GM23248 (cell line): ENCODE results near the gene DENND4C. TPM values are rescaled to one million over a fixed set of nuclear protein-coding genes. Genes with fewer than 3 reads are reported as not detected.
"Not testable (repeated sequence)": the region's sequence is repeated elsewhere in the genome, so short reads cannot be mapped to it uniquely, and the experiment has no call there.

Experiments
- DNase-seq: peaks from one replicate; pipeline ENCODE4 v3.0.0-alpha.2; 2015
- H2AFZ ChIP-seq: fragments of 200-600 bp; sonication (generic); 2 replicates; pipeline ENCODE4 v1.6.1; 2016; ENCODE audit warnings: antibody characterized with exemption
- H3F3A ChIP-seq: fragments of 200-600 bp; sonication (generic); 2 replicates; pipeline ENCODE4 v1.6.1; 2016; ENCODE audit warnings: mild to moderate bottlenecking, antibody characterized with exemption, mixed run types; ENCODE audit not compliant: insufficient read depth
- H3K27ac ChIP-seq: fragments of 200-600 bp; sonication (generic); 2 replicates; pipeline ENCODE4 v1.5.1; 2016; ENCODE audit warnings: mild to moderate bottlenecking
- H3K27me3 ChIP-seq: fragments of 200-600 bp; sonication (generic); replicated peaks from 2 replicates; pipeline ENCODE4 v1.6.1; 2016; ENCODE audit warnings: mild to moderate bottlenecking; ENCODE audit not compliant: insufficient read depth
- H3K36me3 ChIP-seq: fragments of 200-600 bp; sonication (generic); 2 replicates; pipeline ENCODE4 v1.6.1; 2016; ENCODE audit warnings: low read depth, mild to moderate bottlenecking
- H3K4me1 ChIP-seq: fragments of 200-600 bp; sonication (generic); 2 replicates; pipeline ENCODE4 v1.6.1; 2016; ENCODE audit warnings: mild to moderate bottlenecking; ENCODE audit not compliant: insufficient read depth
- H3K4me2 ChIP-seq: fragments of 200-600 bp; sonication (generic); one replicate; pipeline ENCODE4 v1.6.1; 2016; ENCODE audit warnings: mild to moderate bottlenecking; ENCODE audit not compliant: unreplicated experiment
- H3K4me3 ChIP-seq: fragments of 200-600 bp; sonication (generic); 2 replicates; pipeline ENCODE4 v1.5.1; 2016; ENCODE audit warnings: mild to moderate bottlenecking
- H3K79me2 ChIP-seq: fragments of 200-600 bp; sonication (generic); 2 replicates; pipeline ENCODE4 v1.6.1; 2016; ENCODE audit warnings: mild to moderate bottlenecking; ENCODE audit not compliant: insufficient read depth
- H3K9ac ChIP-seq: fragments of 200-600 bp; sonication (generic); 2 replicates; pipeline ENCODE4 v1.6.1; 2016; ENCODE audit warnings: mild to moderate bottlenecking
- H3K9me2 ChIP-seq: fragments of 200-600 bp; sonication (generic); 2 replicates; pipeline ENCODE4 v1.6.1; 2016; ENCODE audit warnings: mixed run types, mild to moderate bottlenecking, moderate library complexity; ENCODE audit not compliant: insufficient read depth
- H3K9me3 ChIP-seq: fragments of 200-600 bp; sonication (generic); one replicate; pipeline ENCODE4 v1.6.1; 2017; ENCODE audit warnings: low read depth
- H4K20me1 ChIP-seq: fragments of 200-600 bp; sonication (generic); 2 replicates; pipeline ENCODE4 v1.6.0; 2016; ENCODE audit not compliant: insufficient read depth
- EZH2 ChIP-seq: fragments of 200-600 bp; sonication (generic); IDR thresholded peaks from 2 replicates; pipeline ENCODE4 v1.6.1; 2018; ENCODE audit warnings: antibody characterized with exemption, mild to moderate bottlenecking; ENCODE audit not compliant: insufficient read depth, poor library complexity, severe bottlenecking
- EZH2phosphoT487 ChIP-seq: fragments of 200-600 bp; sonication (generic); IDR thresholded peaks from 2 replicates; pipeline ENCODE4 v1.6.1; 2018; ENCODE audit warnings: antibody characterized with exemption, moderate library complexity, mild to moderate bottlenecking, low read depth; ENCODE audit not compliant: insufficient read depth
- WGBS, 2 experiments: methylation state at CpG; one replicate each; pipeline ENCODE4 v1.1.6; 2015 to 2017; ENCODE audit warnings: low lambda C conversion rate in 2 of 2, low coverage in 1 of 2; ENCODE audit errors: missing lambda C conversion rate in 2 of 2; 5-methylcytosine and 5-hydroxymethylcytosine counted together
- in situ Hi-C: fragments of 300-500 bp; cut with MboI; formaldehyde crosslinking; loops from 2 replicates; pipeline ENCODE4 v1.15.0; 2020
- polyA plus RNA-seq: library from polyadenylated mRNA; unstranded; fragments of >200 nt; fragmentation: Nextera tagmentation; extraction: Ambion mirVana; gene quantifications from 2 replicates; pipeline ENCODE4 v1.2.1, GENCODE V29; 2016
- total RNA-seq: library from RNA; depleted of rRNA; stranded (reverse); fragments of >200 nt; shearing (Covaris generic); gene quantifications from 2 replicates; pipeline ENCODE4 v1.2.3, GENCODE V29; 2014

DENND4C gene
- total and polyA plus RNA-seq, 2 experiments from 2014 or later: 11.8 to 28.9 TPM

- DNase-seq: no peak
- no peak overlapping the region for H3K4me2 ChIP-seq
- H3K79me2 ChIP-seq: no peaks in the 10 kb centered on the region
- no peaks in the 10 kb centered on the region for H3K36me3 ChIP-seq
- no peak for TF ChIP-seq EZH2
- TF ChIP-seq EZH2phosphoT487: no peak
- no peaks in the 10 kb centered on the region for H3K9me3 ChIP-seq
- WGBS, 2 experiments: 85% methylated on average over 6 of the region's 6 CpGs
- H3K27me3 ChIP-seq: no peaks in the 10 kb centered on the region
- in situ Hi-C loops: no loop called here
- H3K4me1 ChIP-seq: peaks cover 9% of the 10 kb centered on the region; the same call in 1 of the 2 replicates
- H3K27ac ChIP-seq: no peak overlapping the region
- no peak overlapping the region for H3K4me3 ChIP-seq
- H2AFZ ChIP-seq: no peak overlapping the region
- peaks cover 10% of the 10 kb centered on the region for H3F3A ChIP-seq
- H3K9me2 ChIP-seq: no peaks in the 10 kb centered on the region
- H4K20me1 ChIP-seq: no peaks in the 10 kb centered on the region
- no peak overlapping the region for H3K9ac ChIP-seq
These were observed 155.5 kb downstream of the DENND4C start for GRCh38 chr9:19385786-19386501.

- Histone ChIP-seq H3F3A (0 out of 2 replicates have a peak, but pooled peaks cover 7% of the 10 kb centered on the region), H3K9ac (no peak overlapping the region), H3K4me1 (peaks cover 6% of the 10 kb centered on the region; the same call in 1 of the 2 replicates), H3K27me3 (no peaks in the 10 kb centered on the region), H3K9me2 (no peaks in the 10 kb centered on the region), H3K36me3 (no peaks in the 10 kb centered on the region), H3K79me2 (no peaks in the 10 kb centered on the region), H4K20me1 (no peaks in the 10 kb centered on the region), H3K9me3 (no peaks in the 10 kb centered on the region), H3K4me3 (no peak overlapping the region), H3K27ac (no peak overlapping the region), H2AFZ (no peak overlapping the region), H3K4me2 (peak overlapping the region; percentile 26)
- in situ Hi-C loops: no loop called here
- DNase-seq: peak; percentile 35
- TF ChIP-seq EZH2phosphoT487: no peak
- TF ChIP-seq EZH2: no peak
- 52 to 54% methylated on average over 2 of the region's 2 CpGs for WGBS, 2 experiments
These were observed 156.1 kb downstream of the DENND4C start for GRCh38 chr9:19386502-19387044.

- Histone ChIP-seq H3K27me3 (no peaks in the 10 kb centered on the region), H3K4me2 (no peak overlapping the region), H3K9me2 (no peaks in the 10 kb centered on the region), H3K9ac (no peak overlapping the region), H3K36me3 (no peaks in the 10 kb centered on the region), H4K20me1 (no peaks in the 10 kb centered on the region), H3K79me2 (no peaks in the 10 kb centered on the region), H3K9me3 (no peaks in the 10 kb centered on the region), H2AFZ (no peak overlapping the region), H3K4me3 (no peak overlapping the region), H3K4me1 (peaks cover 6% of the 10 kb centered on the region; the same call in 1 of the 2 replicates), H3K27ac (no peak overlapping the region), H3F3A (no peaks in the 10 kb centered on the region)
- in situ Hi-C loops: no loop called here
- no peak for DNase-seq
- TF ChIP-seq EZH2: no peak
- TF ChIP-seq EZH2phosphoT487: no peak
- 45 to 55% methylated on average over 2 of the region's 2 CpGs for WGBS, 2 experiments
These were observed 156.8 kb downstream of the DENND4C start for GRCh38 chr9:19387317-19387716.

GRCh38 chr9:19389539-19389938, 159.0 kb downstream of the DENND4C start:
- H4K20me1 ChIP-seq, in situ Hi-C loops, DNase-seq, H3K27me3 ChIP-seq, H3K9me3 ChIP-seq, H3K79me2 ChIP-seq, H3K36me3 ChIP-seq, H3F3A ChIP-seq, H3K4me2 ChIP-seq, H3K27ac ChIP-seq, H3K4me3 ChIP-seq, H3K9me2 ChIP-seq, H3K4me1 ChIP-seq, H2AFZ ChIP-seq, H3K9ac ChIP-seq: not testable (repeated sequence)
- 82 to 86% methylated on average over 4 of the region's 4 CpGs for WGBS, 2 experiments
